Suprapubic skin (tissue), 4 donors: ENCODE results near the gene NYAP2.

ENCODE experiments used
- CTCF ChIP-seq, 2 donors: fragments of 200-600 bp in 1 of 2; fragments of 450-650 bp in 1 of 2; sonication (generic) in 1 of 2; IDR thresholded peaks; one replicate each; pipeline ENCODE4 v1.5.1; 2016 to 2019; ENCODE audit warnings: antibody characterized with exemption in 2 of 2, mild to moderate bottlenecking in 1 of 2, moderate library complexity in 1 of 2
- POLR2A ChIP-seq, 2 donors: fragments of 450-650 bp; IDR thresholded peaks; one replicate each; pipeline ENCODE4 v1.6.1; 2017; ENCODE audit warnings: antibody characterized with exemption in 2 of 2, mild to moderate bottlenecking in 2 of 2, moderate library complexity in 2 of 2
- POLR2AphosphoS5 ChIP-seq, 3 donors: sonication (generic); formaldehyde crosslinking; IDR thresholded peaks; one replicate each; pipeline ENCODE4 v1.6.1; 2017; ENCODE audit warnings: antibody characterized with exemption in 3 of 3

- TF ChIP-seq POLR2AphosphoS5 (IDR thresholded peaks at IDR 0.05) (no peak), CTCF (IDR thresholded peaks at IDR 0.05) (no peak), POLR2A (IDR thresholded peaks at IDR 0.05) (no peak)
Measured at GRCh38 chr2:225534037-225534436, 134.5 kb downstream of the NYAP2 start.
